GM19025 (cell line): Measurements from ENCODE around the gene EGF.
"Not testable (repeated sequence)": the region's sequence is repeated elsewhere in the genome, so short reads cannot be mapped to it uniquely, and the experiment has no call there.

ENCODE experiments used
- ATAC-seq: cut with Tn5 transposase; IDR thresholded peaks from one replicate; pipeline ENCODE4 v1.9.1; 2021; ENCODE audit warnings: mild to moderate bottlenecking, low read depth, moderate library complexity; ENCODE audit not compliant: unreplicated experiment

The EGF gene

DNA sequence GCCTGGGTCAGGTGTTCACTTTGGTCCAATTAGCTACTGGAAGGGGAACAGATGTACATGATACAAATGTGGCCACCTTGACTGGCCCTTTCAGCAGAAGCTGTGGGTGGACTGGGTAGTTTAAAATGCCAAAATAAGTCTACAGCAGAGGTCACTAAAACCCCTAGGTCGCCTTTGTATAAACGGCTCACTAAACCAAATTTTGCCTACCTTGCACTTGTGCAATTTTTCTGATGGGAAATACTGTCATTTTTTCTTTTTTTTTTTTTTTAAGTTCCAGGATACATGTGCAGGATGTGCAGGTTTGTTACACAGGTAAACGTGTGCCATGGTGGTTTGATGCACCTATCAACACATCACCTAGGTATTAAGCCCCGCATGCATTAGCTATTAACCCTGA, 109.8 kb downstream of the EGF start:
- ATAC-seq = no peak

DNA sequence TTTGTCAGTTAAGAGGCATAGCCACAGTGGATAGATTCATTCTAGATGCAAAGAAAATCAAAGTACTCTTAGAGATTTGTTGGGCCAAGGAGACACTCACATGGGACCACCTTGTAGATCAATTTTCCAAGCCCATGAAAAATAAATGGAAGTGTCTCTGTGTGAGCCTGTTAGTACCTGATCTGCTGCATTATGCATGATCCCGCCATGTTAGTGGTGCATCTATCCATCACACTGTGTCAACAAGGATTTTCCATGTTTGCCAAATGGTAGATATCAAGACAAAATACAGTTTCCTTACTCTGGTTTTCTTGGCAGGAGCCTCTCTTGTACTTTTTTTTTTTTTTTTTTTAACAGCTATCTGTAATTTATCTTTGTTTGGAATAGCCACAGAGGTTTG, 112.4 kb downstream of the EGF start:
- no peak for ATAC-seq

DNA sequence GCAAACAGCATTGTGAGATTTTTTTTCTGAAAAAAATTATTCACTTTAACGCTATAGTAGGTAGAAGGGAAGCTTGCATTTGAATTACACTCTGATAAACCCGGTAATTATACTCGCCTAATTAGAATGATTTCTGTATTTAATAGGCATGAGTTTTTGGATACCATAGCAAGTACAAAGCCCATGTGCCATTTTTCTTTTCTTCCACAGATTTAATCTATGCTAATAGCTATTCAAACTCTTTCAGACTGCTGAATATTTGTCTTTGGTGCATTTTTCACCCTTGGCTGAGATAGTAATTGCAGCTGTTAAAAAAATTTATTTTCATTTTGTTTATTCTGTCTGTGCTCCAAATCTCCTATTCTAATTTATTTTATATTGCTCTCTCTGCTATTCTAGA, 113.0 kb downstream of the EGF start:
- no peak for ATAC-seq

DNA sequence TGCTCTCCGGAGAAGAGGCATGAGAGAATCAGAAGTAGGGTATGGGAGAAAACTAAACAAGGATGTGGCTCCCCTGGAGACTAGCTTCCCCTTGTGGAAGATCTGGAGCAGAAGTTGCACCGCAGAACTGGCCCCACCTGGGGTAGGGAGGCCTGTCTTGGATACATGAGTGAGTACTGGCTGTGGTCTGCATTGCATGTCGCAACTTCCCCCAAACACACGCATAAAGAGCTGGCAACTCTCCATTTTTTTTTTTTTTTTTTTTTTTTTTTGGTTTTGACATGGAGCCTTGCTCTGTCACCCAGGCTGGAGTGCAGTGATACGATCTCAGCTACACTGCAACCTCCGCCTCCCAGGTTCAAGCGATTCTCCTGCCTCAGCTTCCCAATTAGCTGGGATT, 119.9 kb downstream of the EGF start:
- ATAC-seq = no peak

DNA sequence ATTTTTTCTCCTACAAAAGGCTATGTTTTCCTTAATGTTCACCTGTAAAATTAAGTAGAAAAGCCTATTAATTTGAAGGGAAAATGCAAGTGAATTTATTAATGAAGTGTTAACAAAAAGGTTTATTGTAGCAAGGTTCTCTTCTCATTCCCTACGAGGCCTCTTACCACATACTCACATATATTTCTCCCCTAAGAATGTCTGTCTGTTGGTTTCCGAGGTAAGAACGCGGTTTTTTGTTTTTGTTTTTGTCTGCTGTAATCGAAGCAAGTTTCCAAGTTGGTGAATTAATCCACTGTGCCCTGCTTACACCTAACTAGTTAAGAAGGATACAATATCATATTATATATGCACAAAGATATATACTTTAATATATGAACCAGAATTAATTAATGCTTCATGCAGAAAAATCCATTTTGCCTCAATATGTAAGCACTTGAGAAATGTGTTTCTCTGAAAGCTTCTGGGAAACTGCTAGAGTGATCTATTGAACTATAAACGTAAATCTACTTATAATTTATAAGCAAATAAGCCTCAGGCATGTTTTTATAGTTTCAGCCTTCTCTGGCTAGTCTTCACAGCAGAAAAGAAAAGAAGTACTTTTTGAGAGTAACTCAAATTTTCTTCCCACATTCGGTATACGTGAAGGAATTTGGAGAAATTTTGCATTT, 120.8 kb downstream of the EGF start:
- no peak for ATAC-seq

DNA sequence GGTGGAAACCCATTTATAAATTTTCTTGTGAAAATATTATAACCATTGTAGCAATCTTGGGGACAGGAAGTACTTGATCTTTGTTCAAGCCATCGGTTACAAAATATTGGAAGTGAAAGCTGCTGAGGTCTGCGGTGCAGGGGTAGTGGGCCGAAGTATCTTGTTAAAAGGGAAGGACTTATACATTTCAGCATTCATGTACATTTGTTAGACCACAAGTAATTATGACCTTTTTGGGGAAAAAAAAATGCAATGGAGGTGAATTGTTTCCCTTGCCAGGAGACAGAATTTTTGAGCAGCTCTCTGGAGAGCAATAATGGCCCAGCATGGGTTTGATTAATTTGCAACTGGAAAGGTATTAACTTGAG, 121.3 kb downstream of the EGF start:
- ATAC-seq = peak; percentile 73

DNA sequence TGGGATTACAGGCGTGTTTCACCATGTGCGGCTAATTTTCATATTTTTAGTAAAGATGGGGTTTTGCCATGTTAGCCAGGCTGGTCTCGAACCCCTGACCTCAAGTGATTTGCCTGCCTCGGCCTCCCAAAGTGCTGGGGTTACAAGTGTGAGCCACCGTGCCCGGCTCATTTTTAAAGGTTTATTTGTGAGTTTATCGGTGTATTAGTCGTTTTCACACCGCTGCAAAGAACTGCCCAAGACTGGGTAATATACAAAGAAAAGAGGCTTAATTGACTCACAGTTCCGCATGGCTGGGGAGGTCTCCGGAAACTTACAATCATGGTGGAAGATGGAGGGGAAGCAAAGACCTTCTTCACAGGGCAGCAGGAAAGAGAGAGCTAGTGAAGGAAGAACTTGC, 126.5 kb downstream of the EGF start:
- ATAC-seq = not testable (repeated sequence)

DNA sequence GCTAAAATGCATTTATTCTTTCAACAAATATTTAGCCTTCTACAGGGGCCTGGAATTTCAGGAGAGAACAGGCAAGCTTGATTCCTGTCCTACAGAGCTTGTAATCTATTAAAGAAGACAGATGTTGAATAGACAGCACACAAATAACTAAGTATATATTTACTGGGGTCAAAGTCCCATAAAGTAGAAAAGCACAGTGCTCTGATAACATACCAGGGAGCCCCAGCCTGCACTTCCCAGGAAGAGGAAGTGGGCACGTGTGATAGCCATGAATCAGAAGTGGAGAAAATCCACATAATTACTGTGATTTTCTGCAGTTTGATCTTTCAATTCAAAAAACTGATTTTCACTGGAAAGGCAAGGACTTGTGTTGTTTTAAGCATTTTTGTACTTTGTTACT, 129.1 kb downstream of the EGF start:
- no peak for ATAC-seq

DNA sequence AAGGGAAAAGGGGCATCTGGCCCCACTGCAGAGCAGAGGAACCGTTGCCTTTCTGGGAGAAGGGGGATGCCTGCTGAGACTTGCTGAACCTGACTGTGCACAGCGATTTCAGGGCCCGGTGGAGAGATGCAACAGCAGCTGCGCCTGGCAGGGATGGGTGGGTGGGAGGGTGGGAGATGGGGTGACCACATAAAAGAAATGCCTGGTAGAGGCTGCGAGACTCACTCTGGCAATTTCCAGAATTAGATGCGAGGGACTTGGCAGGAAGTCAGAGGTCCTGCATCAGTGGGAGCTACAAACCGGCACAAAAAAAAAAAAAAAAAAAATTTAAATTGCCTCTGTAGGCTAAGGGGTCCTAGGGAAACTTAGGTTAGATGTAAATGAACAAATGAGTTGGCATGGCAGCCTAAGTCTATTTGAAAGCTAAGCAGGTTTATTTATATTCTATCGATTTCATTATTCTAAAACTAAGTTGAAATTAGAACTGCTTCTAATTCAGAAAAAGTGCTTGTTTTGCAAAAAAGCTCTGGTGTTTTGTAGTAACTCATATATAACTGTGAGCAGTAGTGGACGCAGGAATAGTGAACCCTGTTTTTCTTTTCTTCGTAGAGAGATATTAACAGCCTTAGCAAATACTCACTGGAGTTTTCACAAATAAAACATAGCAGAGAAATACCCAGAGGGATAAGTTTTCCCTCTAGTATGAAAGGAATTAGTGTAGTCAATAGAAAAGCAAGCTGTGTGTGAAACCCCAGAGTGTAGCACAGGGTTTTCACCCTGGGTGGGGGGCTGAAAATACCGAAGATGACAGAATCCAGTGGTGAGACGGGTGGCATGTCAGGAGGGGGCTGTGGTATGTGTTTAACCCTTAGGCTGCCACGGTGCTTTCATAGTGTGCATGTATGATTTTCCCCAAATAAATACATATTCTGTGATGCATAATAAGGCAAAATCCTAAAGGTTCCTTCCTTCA, 130.1 kb downstream of the EGF start:
- ATAC-seq = no peak

DNA sequence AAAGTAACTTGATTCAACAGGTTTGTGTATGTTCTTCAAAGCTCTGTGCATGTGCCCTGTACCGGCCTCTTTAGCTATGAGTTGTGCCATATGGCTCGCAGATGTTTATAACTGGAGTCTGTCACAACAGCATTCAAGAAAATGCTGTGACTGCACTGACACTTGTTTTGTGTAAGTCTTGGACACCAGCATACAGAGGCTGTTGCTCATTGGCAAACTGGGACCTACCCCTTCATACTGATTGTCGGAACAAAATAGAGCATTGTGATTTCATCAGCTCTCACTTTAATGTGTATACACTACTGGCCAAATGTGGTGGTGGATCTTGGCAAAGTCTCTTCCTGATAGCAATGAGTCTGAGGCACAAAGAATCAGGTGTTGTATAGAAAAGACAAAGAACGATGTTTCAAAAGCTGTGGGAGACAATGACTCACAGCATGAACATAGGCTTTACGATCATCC, 133.9 kb downstream of the EGF start:
- ATAC-seq = no peak

DNA sequence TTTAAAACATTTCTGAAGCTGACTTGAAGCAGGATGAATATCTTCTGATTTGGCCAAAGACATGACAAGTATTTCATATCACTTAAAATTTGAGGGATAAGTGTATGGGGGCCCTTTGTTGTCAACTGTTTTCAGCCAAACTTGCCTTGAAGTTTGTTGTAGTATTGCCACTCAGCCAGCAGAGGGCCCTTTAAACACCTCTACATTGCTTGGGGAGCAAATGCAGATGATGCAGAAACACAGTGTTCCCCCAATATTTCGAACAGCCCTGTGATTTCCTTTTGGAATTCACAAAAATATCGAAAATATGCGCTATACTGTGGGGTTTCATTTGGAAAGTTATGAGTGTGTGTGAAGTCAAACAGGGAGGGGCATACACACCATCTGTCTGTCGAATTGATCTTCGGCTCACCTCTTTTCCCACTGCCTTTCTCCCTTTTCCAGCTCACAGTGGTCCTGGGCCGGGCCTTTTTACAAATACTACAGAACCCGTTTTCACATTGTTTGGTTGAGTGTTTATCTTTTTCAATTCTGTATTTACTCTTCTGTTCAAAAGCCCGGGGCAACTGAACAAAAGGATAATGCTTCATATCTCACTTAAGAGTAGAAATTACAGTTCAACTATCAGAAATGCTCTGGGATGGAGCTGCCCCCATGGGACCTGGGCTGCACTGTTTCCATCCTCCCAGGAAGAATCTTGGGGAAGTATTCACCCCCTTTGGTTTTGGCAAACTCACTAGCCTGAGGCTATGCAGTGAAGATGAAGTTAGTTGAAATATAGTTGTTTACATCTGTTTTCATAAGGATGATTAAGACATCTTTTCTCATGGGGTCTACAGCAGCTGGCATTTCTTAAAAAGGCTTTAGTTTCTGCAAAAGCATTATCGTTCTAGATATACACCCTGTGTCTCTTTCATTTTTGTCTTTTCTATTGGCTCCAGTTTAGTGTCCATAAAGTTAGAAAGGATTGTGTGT, 137.6 kb downstream of the EGF start:
- no peak for ATAC-seq

DNA sequence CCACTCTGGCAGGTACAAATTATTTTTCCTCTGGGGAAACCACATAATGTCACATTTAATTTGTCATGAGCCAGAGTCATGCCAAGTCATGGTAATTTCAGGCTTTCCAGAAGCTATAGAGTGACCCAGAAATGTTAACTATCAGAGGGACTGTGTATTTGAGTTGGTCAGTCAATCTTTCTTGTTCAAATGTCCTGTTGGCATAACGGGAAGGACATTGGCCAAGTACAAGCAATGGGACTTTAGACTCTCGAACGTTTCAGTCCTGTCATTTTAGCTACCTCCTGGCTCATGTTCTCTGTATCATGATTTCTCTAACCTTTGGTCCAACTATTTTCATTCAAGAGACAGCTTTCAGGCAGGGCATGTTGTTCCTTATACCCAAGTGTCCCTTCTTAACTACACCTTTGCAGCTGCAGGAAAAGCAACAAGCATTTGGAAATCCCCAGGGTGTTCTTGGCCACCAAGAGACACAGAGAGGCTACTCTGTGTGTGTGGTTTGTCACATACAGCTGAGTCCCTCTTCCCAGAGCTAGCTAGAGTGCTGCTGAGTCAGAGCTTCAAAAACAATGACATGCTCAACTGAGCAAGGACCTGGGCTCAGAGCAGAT, 142.6 kb downstream of the EGF start:
- peak; percentile 76 for ATAC-seq

DNA sequence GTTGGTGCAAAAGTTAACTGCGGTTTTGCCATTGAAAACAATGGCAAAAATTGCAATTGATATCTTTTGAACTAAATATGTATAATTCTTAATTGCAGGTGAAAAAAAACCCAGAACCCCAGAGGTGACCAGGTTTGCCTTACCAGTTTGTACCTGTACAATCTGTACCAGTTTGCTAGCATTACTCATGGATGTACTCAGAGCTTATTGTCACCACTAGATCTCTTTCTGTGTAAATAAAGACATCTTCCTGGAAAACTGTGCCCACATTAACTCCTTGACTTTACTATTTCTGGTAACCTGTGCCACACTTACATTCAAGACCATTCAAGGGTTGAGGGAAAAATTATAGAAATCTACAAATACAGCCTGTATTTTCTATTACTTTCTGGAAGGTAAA, 146.0 kb downstream of the EGF start:
- no peak for ATAC-seq

DNA sequence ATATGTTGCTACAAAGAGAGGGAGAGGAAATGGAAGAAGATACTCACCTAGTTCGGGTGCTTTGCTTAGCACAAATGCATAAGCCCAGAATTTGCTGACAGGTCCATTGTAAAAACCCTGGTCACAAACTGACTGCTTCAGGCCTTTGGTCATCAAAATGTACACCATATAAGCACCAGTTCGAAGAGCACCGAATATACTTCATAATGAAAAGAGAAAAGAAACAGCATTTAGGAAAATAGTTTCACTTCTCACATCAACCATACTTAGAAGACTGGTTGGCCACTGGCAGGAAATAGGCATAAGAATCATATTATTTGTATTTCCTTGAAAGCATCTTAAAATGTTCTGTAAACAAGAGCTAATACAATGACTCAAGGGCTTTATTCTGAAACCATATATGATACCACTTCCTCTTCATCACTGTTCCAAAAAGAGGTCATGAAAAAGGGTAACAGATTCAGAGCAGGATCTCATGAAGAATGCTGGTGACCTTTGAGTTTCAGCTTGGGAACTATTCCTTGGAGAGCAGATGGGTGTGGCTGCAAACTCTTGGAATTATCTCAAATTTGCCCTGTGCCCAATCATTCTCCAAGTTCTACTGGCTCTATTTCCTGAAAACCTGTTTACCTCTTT, 147.0 kb downstream of the EGF start:
- peak; percentile 55 for ATAC-seq

DNA sequence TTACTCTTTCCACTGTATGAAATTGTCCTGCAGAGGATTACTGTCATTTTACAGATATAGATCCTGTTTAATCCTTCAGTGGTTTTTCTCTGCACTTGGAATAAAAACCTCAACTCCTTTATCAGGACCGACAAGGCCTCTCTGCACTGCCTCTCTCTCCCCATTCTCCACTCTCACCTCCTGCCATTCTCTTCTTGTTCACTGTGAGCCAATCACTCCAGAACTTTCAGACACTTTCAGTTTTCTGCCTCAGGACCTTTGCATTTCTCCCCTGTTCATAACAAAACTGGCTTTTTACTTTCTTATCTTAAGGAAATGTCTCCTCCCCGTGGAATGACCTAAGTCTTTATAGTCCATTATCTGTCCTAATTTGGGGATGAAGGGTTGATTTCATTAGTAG, 148.4 kb downstream of the EGF start:
- ATAC-seq = no peak
